ENCODE data around the gene TFR2. TPM values are rescaled to one million over a fixed set of nuclear protein-coding genes. Genes with fewer than 3 reads are reported as not detected.

TFR2 gene
- total and polyA plus RNA-seq, 2 of the 4 experiments (the other 2 are of a cell fraction): 0.18 to 0.50 TPM

- H2BK5ac ChIP-seq (ENCODE audit: low read depth, low read length, poor library complexity, severe bottlenecking): peak overlapping the region; percentile 77
- no peak; the same call in 1 of the 2 replicates for ATAC-seq (ENCODE audit: low read depth)
- no peak overlapping the region for H4K91ac ChIP-seq (ENCODE audit: insufficient read depth, low read depth, low read length)
- H3K9me3 ChIP-seq (ENCODE audit: control insufficient read depth, insufficient read depth, low read length): no peaks in the 10 kb centered on the region
- CTCF ChIA-PET: no interaction called here
- TF ChIP-seq USF2 (IDR thresholded peaks at IDR 0.05; ENCODE audit: low read depth, low read length): no peak
- TF ChIP-seq CEBPB (IDR thresholded peaks at IDR 0.05; ENCODE audit: low read depth, low read length): no peak
- no peak for TF ChIP-seq NFE2L2 (IDR thresholded peaks at IDR 0.05; ENCODE audit: low read depth, low read length)
- TF ChIP-seq MAFK (IDR thresholded peaks at IDR 0.05; ENCODE audit: low read depth, low read length): no peak
- TF ChIP-seq MXI1 (IDR thresholded peaks at IDR 0.05; ENCODE audit: borderline replicate concordance, low read depth, low read length): no peak
- TF ChIP-seq POLR2A (IDR thresholded peaks at IDR 0.05; ENCODE audit: low read depth, low read length): no peak
- no peak for TF ChIP-seq RAD21 (IDR thresholded peaks at IDR 0.05; ENCODE audit: low read length)
- no peak for TF ChIP-seq RCOR1 (IDR thresholded peaks at IDR 0.05; ENCODE audit: insufficient replicate concordance, low read length)
- TF ChIP-seq MAZ (IDR thresholded peaks at IDR 0.05; ENCODE audit: borderline replicate concordance, low read depth, low read length): no peak
- WGBS, 2 experiments (ENCODE audit: extremely low coverage in 2 of 2, insufficient read length in 1 of 2): 78 to 100% methylated on average over 1 to 6 of the region's 15 CpGs
- no peak overlapping the region for H2BK15ac ChIP-seq (ENCODE audit: low read depth, low read length)
- no peak overlapping the region for H3K9ac ChIP-seq (ENCODE audit: low read depth, low read length)
- intact Hi-C loops (cut with micrococcal nuclease) (no loop called here), dilution Hi-C loops (cut with HindIII; ENCODE audit: low sequenced_read_pairs, unreplicated experiment) (no loop called here), in situ Hi-C loops (cut with MboI; ENCODE audit: low sequenced_read_pairs) (no loop called here)
- H3K79me1 ChIP-seq (ENCODE audit: low read depth in 1 of 2, low read length in 2 of 2): no peaks in the 10 kb centered on the region
- H2AK5ac ChIP-seq (ENCODE audit: low read depth, low read length): no peak overlapping the region
- H2BK120ac ChIP-seq (ENCODE audit: low read depth, low read length): no peak overlapping the region
- H3K4me2 ChIP-seq (ENCODE audit: low read depth, low read length): no peak overlapping the region
- no peak overlapping the region for H4K5ac ChIP-seq (ENCODE audit: low read depth, low read length)
- no peak overlapping the region for H3K23ac ChIP-seq (ENCODE audit: low read depth, low read length)
- no peak overlapping the region for H3K14ac ChIP-seq (replicated peaks; ENCODE audit: low read depth, low read length)
- H2AFZ ChIP-seq (replicated peaks; ENCODE audit: low read length, poor library complexity): peak overlapping the region; percentile 13
- H2AK9ac ChIP-seq (replicated peaks; ENCODE audit: low read depth, low read length, poor library complexity): no peak overlapping the region
- no peaks in the 10 kb centered on the region for H3K4me1 ChIP-seq (ENCODE audit: control insufficient read depth, insufficient read depth, low read length)
- H3K36me3 ChIP-seq (ENCODE audit: control insufficient read depth, insufficient read depth, low read length): no peaks in the 10 kb centered on the region
- DNase-seq: no peak
- no TSS peak for BruUV-seq (replicated peaks)
- no peak overlapping the region for H3K27ac ChIP-seq (ENCODE audit: insufficient read depth, low read length)
- H3K18ac ChIP-seq (ENCODE audit: low read depth, low read length): no peak overlapping the region
- H3K4ac ChIP-seq (ENCODE audit: low read depth, low read length): no peak overlapping the region
- H4K8ac ChIP-seq (ENCODE audit: low read depth in 2 of 2, low read length in 2 of 2): no peak overlapping the region
- no peak overlapping the region for H3K56ac ChIP-seq (ENCODE audit: extremely low read depth, insufficient read depth, low read length)
- H3K9me1 ChIP-seq (ENCODE audit: insufficient read depth, low read length): no peaks in the 10 kb centered on the region
- POLR2A ChIA-PET (ENCODE audit: unreplicated experiment): no interaction called here
- H3K27me3 ChIP-seq (ENCODE audit: control insufficient read depth, insufficient read depth, low read length): peaks cover 31% of the 10 kb centered on the region
- H4K20me1 ChIP-seq (ENCODE audit: insufficient read depth, low read length): no peaks in the 10 kb centered on the region
- no peak overlapping the region for H2BK20ac ChIP-seq (ENCODE audit: low read depth, low read length)
- H3K4me3 ChIP-seq (ENCODE audit: insufficient read depth, low read depth, low read length): no peak overlapping the region
These were observed 8.6 kb upstream of the TFR2 start for GRCh38 chr7:100649826-100650565.

Data from IMR-90 (cell line).